GM12878 (cell line): ENCODE data around the gene THRB. TPM values are rescaled to one million over a fixed set of nuclear protein-coding genes. Genes with fewer than 3 reads are reported as not detected.

Experiments
- ATAC-seq: fragments of 200-7000 bp; cut with Tn5 transposase; 3 replicates; pipeline ENCODE4 v1.9.1; 2020; ENCODE audit warnings: mild to moderate bottlenecking, moderate library complexity
- BruUV-seq: library from RNA; stranded (reverse); fragments of 400-500 nt; replicated peaks from 2 replicates; lab custom pipeline; 2021; lab: Mats Ljungman, UMichigan
- CTCF ChIA-PET: fragments of 300-600 bp; sonication (Branson Sonifier 250); formaldehyde crosslinking; extraction: SDS; loops from one replicate; lab custom pipeline; 2021; ENCODE audit warnings: inconsistent platforms; lab: Yijun Ruan, JAX
- POLR2A ChIA-PET: fragments of 350-600 bp; formaldehyde crosslinking; extraction: SDS; loops from one replicate; lab custom pipeline; 2021; ENCODE audit warnings: inconsistent platforms; lab: Charles Lee
- RAD21 ChIA-PET: fragments of 300-600 bp; sonication (Branson Sonifier 250); formaldehyde crosslinking; loops from one replicate; lab custom pipeline; 2023; ENCODE audit warnings: antibody characterized with exemption; ENCODE audit not compliant: unreplicated experiment; lab: Charles Lee
- SMC1A ChIA-PET: fragments of 300-600 bp; sonication (Branson Sonifier 250); formaldehyde crosslinking; loops from one replicate; lab custom pipeline; 2023; ENCODE audit not compliant: unreplicated experiment, uncharacterized antibody; lab: Charles Lee
- DNase-seq: peaks from one replicate; pipeline ENCODE4 v3.0.0-alpha.2; 2011; ENCODE audit warnings: low read depth, low spot score
- FAIRE-seq: peaks from 3 replicates; lab custom pipeline; 2011; peaks lifted over from hg19 to GRCh38; lab: Jason Lieb, UNC
- H2AFZ ChIP-seq: 2 replicates; pipeline ENCODE4 v1.6.0; 2011; ENCODE audit warnings: low read depth, low read length, control low read depth; ENCODE audit not compliant: control insufficient read depth
- H3K27ac ChIP-seq: 2 replicates; pipeline ENCODE4 v1.5.1; 2011; ENCODE audit warnings: control low read depth; ENCODE audit not compliant: control insufficient read depth, insufficient read depth
- H3K27me3 ChIP-seq, 2 experiments: replicated peaks in 1 of 2; 2 replicates each; pipeline versions ENCODE4 v1.6.0 to v1.6.1; 2011; ENCODE audit warnings: low read length in 1 of 2; ENCODE audit not compliant: control insufficient read depth in 2 of 2, insufficient read depth in 2 of 2
- H3K36me3 ChIP-seq, 2 experiments: 2 replicates each; pipeline ENCODE4 v1.5.1; 2011; ENCODE audit warnings: low read length in 1 of 2; ENCODE audit not compliant: control insufficient read depth in 2 of 2, insufficient read depth in 2 of 2
- H3K4me1 ChIP-seq: 2 replicates; pipeline ENCODE4 v1.6.1; 2011; ENCODE audit warnings: mild to moderate bottlenecking, low read length, moderate library complexity, mixed read lengths; ENCODE audit not compliant: control insufficient read depth, insufficient read depth
- H3K4me2 ChIP-seq: 2 replicates; pipeline ENCODE4 v1.6.0; 2011; ENCODE audit warnings: control low read depth; ENCODE audit not compliant: control insufficient read depth, insufficient read depth
- H3K4me3 ChIP-seq: fragments of 200-600 bp; sonication (generic); 2 replicates; pipeline ENCODE4 v1.5.1; 2016
- H3K79me2 ChIP-seq: 2 replicates; pipeline ENCODE4 v1.6.0; 2011; ENCODE audit warnings: low read length; ENCODE audit not compliant: control insufficient read depth, insufficient read depth
- H3K9ac ChIP-seq: 2 replicates; pipeline ENCODE4 v1.8.0; 2011; ENCODE audit warnings: low read length, control low read depth, mixed read lengths; ENCODE audit not compliant: control insufficient read depth, insufficient read depth
- H3K9me3 ChIP-seq: replicated peaks from 3 replicates; pipeline ENCODE4 v1.5.1; 2011; ENCODE audit warnings: mild to moderate bottlenecking, low read length; ENCODE audit not compliant: control insufficient read depth, insufficient read depth
- H4K20me1 ChIP-seq: 2 replicates; pipeline ENCODE4 v1.6.0; 2011; ENCODE audit not compliant: control insufficient read depth, insufficient read depth
- BCL3 ChIP-seq: IDR thresholded peaks from 2 replicates; pipeline ENCODE4 v1.6.1; 2011; ENCODE audit warnings: borderline replicate concordance, low read depth, mild to moderate bottlenecking, moderate library complexity, low read length; ENCODE audit not compliant: insufficient read depth, poor library complexity, severe bottlenecking
- CHD2 ChIP-seq: IDR thresholded peaks from 2 replicates; pipeline ENCODE4 v1.6.1; 2011; ENCODE audit warnings: low read depth, low read length, improper control_type of control experiment, borderline replicate concordance
- CTCF ChIP-seq, 3 experiments: IDR thresholded peaks in 2 of 3; conservative IDR thresholded peaks in 1 of 3; 2 replicates each; pipeline ENCODE4 v1.5.1; 2011; ENCODE audit warnings: low read depth in 3 of 3, low read length in 3 of 3, mild to moderate bottlenecking in 3 of 3, control low read depth in 2 of 3, moderate library complexity in 2 of 3, inconsistent platforms in 1 of 3, mixed read lengths in 1 of 3; ENCODE audit not compliant: control insufficient read depth in 2 of 3, insufficient read depth in 1 of 3; ENCODE audit errors: extremely low read depth in 1 of 3
- IRF3 ChIP-seq: fragments of 450-650 bp; IDR thresholded peaks from 2 replicates; pipeline ENCODE4 v1.6.1; 2014; ENCODE audit warnings: mild to moderate bottlenecking
- PAX8 ChIP-seq: fragments of 450-650 bp; IDR thresholded peaks from 2 replicates; pipeline ENCODE4 v1.6.1; 2017; ENCODE audit warnings: mild to moderate bottlenecking, moderate library complexity
- PML ChIP-seq: IDR thresholded peaks from 2 replicates; pipeline ENCODE4 v1.6.1; 2012; ENCODE audit warnings: low read length, inconsistent platforms
- POU2F2 ChIP-seq: IDR thresholded peaks from 3 replicates; pipeline ENCODE4 v1.6.1; 2011; ENCODE audit warnings: low read depth, mild to moderate bottlenecking, low read length, borderline replicate concordance
- RUNX3 ChIP-seq: IDR thresholded peaks from 2 replicates; pipeline ENCODE4 v1.6.1; 2012; ENCODE audit warnings: low read length, inconsistent platforms
- SMAD1 ChIP-seq: fragments of 450-650 bp; IDR thresholded peaks from 2 replicates; pipeline ENCODE4 v1.6.1; 2018; ENCODE audit warnings: mild to moderate bottlenecking, low read depth; ENCODE audit not compliant: partially characterized antibody
- SREBF1 ChIP-seq: IDR thresholded peaks from 2 replicates; pipeline ENCODE4 v1.6.1; 2012; ENCODE audit warnings: mild to moderate bottlenecking, low read length
- STAT3 ChIP-seq: IDR thresholded peaks from 2 replicates; pipeline ENCODE4 v1.6.1; 2011; ENCODE audit warnings: low read depth, low read length, improper control_type of control experiment
- SUZ12 ChIP-seq: fragments of 200-600 bp; sonication (generic); IDR thresholded peaks from one replicate; pipeline ENCODE4 v1.6.1; 2018; ENCODE audit warnings: antibody characterized with exemption, mild to moderate bottlenecking; ENCODE audit not compliant: unreplicated experiment
- TCF12 ChIP-seq: IDR thresholded peaks from 2 replicates; pipeline ENCODE4 v1.6.1; 2011; ENCODE audit warnings: low read depth, mild to moderate bottlenecking, low read length
- YBX1 ChIP-seq: fragments of 450-650 bp; IDR thresholded peaks from 2 replicates; pipeline ENCODE4 v1.6.1; 2016; ENCODE audit warnings: antibody characterized with exemption
- ZNF687 ChIP-seq: fragments of 450-650 bp; IDR thresholded peaks from 2 replicates; pipeline ENCODE4 v1.6.1; 2017; ENCODE audit warnings: mild to moderate bottlenecking, moderate library complexity
- ZSCAN29 ChIP-seq: fragments of 450-650 bp; IDR thresholded peaks from 2 replicates; pipeline ENCODE4 v1.6.1; 2017; ENCODE audit warnings: mild to moderate bottlenecking, moderate library complexity
- WGBS: methylation state at CpG from one replicate; pipeline ENCODE4 v1.1.6; 2016; ENCODE audit warnings: low lambda C conversion rate; ENCODE audit not compliant: insufficient replicate concordance, insufficient coverage; ENCODE audit errors: missing lambda C conversion rate; 5-methylcytosine and 5-hydroxymethylcytosine counted together
- in situ Hi-C: fragments of 300-500 bp; cut with MboI; formaldehyde crosslinking; loops from 9 replicates; pipeline ENCODE4 v1.14.3; 2018; ENCODE audit warnings: mixed read lengths
- intact Hi-C: fragments of 100-400 bp; cut with micrococcal nuclease; formaldehyde crosslinking; loops from one replicate; pipeline ENCODE4 v1.14.2; 2022; ENCODE audit not compliant: unreplicated experiment
- polyA plus RNA-seq, 11 experiments: library from polyadenylated mRNA; depleted of rRNA in 4 of 11; unstranded in 6 of 11; stranded (reverse) in 5 of 11; fragments of >200 nt; fragmentation: Nextera tagmentation in 4 of 11; fragmentation: Illumina TruSeq in 1 of 11; extraction: Ambion mirVana in 4 of 11; extraction: Trizol in 1 of 11; gene quantifications; 1 replicate in 1 of 11; 2 replicates in 10 of 11; pipeline versions ENCODE4 v1.2.1 to v1.2.3, GENCODE V29; 2011 to 2016; ENCODE audit warnings: inconsistent platforms in 2 of 11, missing spikeins in 2 of 11, low read depth in 1 of 11
- total RNA-seq, 4 experiments: library from RNA; depleted of rRNA in 3 of 4; stranded (reverse); fragments of >200 nt in 3 of 4; fragmentation: Illumina TruSeq in 1 of 4; extraction: Trizol in 1 of 4; gene quantifications; 2 replicates each; pipeline versions ENCODE4 v1.2.1 to v1.2.3, GENCODE V29; 2013 to 2021

Gene THRB
- total and polyA plus RNA-seq, 10 of the 15 experiments (the other 5 are each of a cell fraction or from before 2014, with no cell fraction given), result 0.05 TPM; not detected in 9

- TF ChIP-seq CHD2, result no peak
- no peak for TF ChIP-seq TCF12
- TF ChIP-seq PAX8, result no peak
Observed at GRCh38 chr3:24120434-24120833, 374.2 kb downstream of the THRB start (continued).

GRCh38 chr3:24119321-24119751 lies 375.3 kb downstream of the THRB start:
- ChIA-PET CTCF (no interaction called here), SMC1A (no interaction called here), POLR2A (no interaction called here), RAD21 (no interaction called here)
- no peaks in the 10 kb centered on the region for H3K4me1 ChIP-seq
- no peaks in the 10 kb centered on the region for H3K27me3 ChIP-seq
- no peak overlapping the region for H3K27ac ChIP-seq
- H4K20me1 ChIP-seq, result no peaks in the 10 kb centered on the region
- no peak overlapping the region for H3K9ac ChIP-seq
- intact Hi-C loops, result no loop called here
- WGBS, result 40% methylated on average over 9 of the region's 12 CpGs
- no peak overlapping the region for H3K4me2 ChIP-seq
- H3K9me3 ChIP-seq, result no peaks in the 10 kb centered on the region
- no peak overlapping the region for H2AFZ ChIP-seq
- ATAC-seq, result no peak
- FAIRE-seq, result no peak
- DNase-seq, result no peak
- no TSS peak for BruUV-seq
- no peak overlapping the region for H3K4me3 ChIP-seq
- in situ Hi-C loops, result no loop called here
- H3K79me2 ChIP-seq, result no peaks in the 10 kb centered on the region
- H3K36me3 ChIP-seq, result no peaks in the 10 kb centered on the region
- no peak for TF ChIP-seq SUZ12
- TF ChIP-seq SREBF1, result no peak
- TF ChIP-seq YBX1, result no peak
- TF ChIP-seq SMAD1, result no peak
- TF ChIP-seq STAT3, result no peak
- TF ChIP-seq RUNX3, result no peak
- TF ChIP-seq CTCF (IDR thresholded peaks at IDR 0.05 in 2 of 3, conservative IDR thresholded peaks at IDR 0.05 in 1 of 3; ENCODE audit: control insufficient read depth in 2 of 3, extremely low read depth in 1 of 3, insufficient read depth in 1 of 3, low read depth in 3 of 3, low read length in 3 of 3), result no peak
- no peak for TF ChIP-seq ZSCAN29
- no peak for TF ChIP-seq POU2F2
- TF ChIP-seq PAX8, result no peak
- no peak for TF ChIP-seq BCL3
- no peak for TF ChIP-seq PML
- TF ChIP-seq ZNF687, result no peak
- no peak for TF ChIP-seq IRF3
